ENCODE results near the gene DGKI. TPM values are rescaled to one million over a fixed set of nuclear protein-coding genes. Genes with fewer than 3 reads are reported as not detected.

The DGKI gene
- total and polyA plus RNA-seq, 2 of the 13 experiments (the other 11 are each of a cell fraction or from before 2014, with no cell fraction given), result 0.09 to 0.17 TPM

GRCh38 chr7:137337902-137338301, 508.9 kb downstream of the DGKI start:
- no TSS peak for BruUV-seq (replicated peaks)
- H4K20me1 ChIP-seq (ENCODE audit: insufficient read depth, low read length), result no peaks in the 10 kb centered on the region
- FAIRE-seq (no peak), DNase-seq (ENCODE audit: low spot score) (no peak), ATAC-seq (no peak)
- ChIA-PET CTCF (ENCODE audit: low intra/inter-chr PET ratio, low total read pairs) (no interaction called here), POLR2A (no interaction called here)
- H3K9me3 ChIP-seq (ENCODE audit: low read length), result no peaks in the 10 kb centered on the region
- no peak overlapping the region for H3K4me3 ChIP-seq (replicated peaks in 1 of 3; ENCODE audit: insufficient read depth in 1 of 3, low read depth in 2 of 3, low read length in 3 of 3)
- H3K4me1 ChIP-seq (ENCODE audit: insufficient read depth, low read length), result no peaks in the 10 kb centered on the region
- in situ Hi-C loops (cut with HindIII; ENCODE audit: extremely low pct_ligation_motif_present, low pct_unique_long_range_greater_than_20kb), result no loop called here
- no peaks in the 10 kb centered on the region for H3K79me2 ChIP-seq (ENCODE audit: insufficient read depth, low read length)
- peaks cover 1 to 4% of the 10 kb centered on the region in 2 experiments; a peak in 1 of 5 replicates for H3K27me3 ChIP-seq (ENCODE audit: control insufficient read depth in 1 of 2, insufficient read depth in 2 of 2, low read length in 2 of 2)
- WGBS (ENCODE audit: low lambda C conversion rate), result 4% methylated on average over 2 of the region's 2 CpGs
- TF ChIP-seq ZNF547 (CRISPR knock-in tag; IDR thresholded peaks at IDR 0.05) (no peak), ZNF224 (CRISPR knock-in tag; IDR thresholded peaks at IDR 0.05) (no peak), ZBTB49 (CRISPR knock-in tag; IDR thresholded peaks at IDR 0.05; ENCODE audit: borderline replicate concordance) (no peak), ZNF501 (CRISPR knock-in tag; IDR thresholded peaks at IDR 0.05) (no peak), ZNF20 (CRISPR knock-in tag; IDR thresholded peaks at IDR 0.05) (no peak), ZNF143 (CRISPR knock-in tag; IDR thresholded peaks at IDR 0.05) (no peak), PHF5A (CRISPR knock-in tag; IDR thresholded peaks at IDR 0.05; ENCODE audit: low read depth, unreplicated experiment) (no peak), CAMTA2 (CRISPR knock-in tag; IDR thresholded peaks at IDR 0.05; ENCODE audit: borderline replicate concordance) (no peak), ARNT (IDR thresholded peaks at IDR 0.05) (no peak), FOXM1 (CRISPR knock-in tag; IDR thresholded peaks at IDR 0.05) (no peak), ARNTL (CRISPR knock-in tag; IDR thresholded peaks at IDR 0.05) (no peak), TEF (CRISPR knock-in tag; IDR thresholded peaks at IDR 0.05) (no peak), ZNF17 (CRISPR knock-in tag; IDR thresholded peaks at IDR 0.05) (no peak), ZNF660 (CRISPR knock-in tag; IDR thresholded peaks at IDR 0.05; ENCODE audit: borderline replicate concordance, low read depth) (no peak), TBL1XR1 (IDR thresholded peaks at IDR 0.05; ENCODE audit: borderline replicate concordance, low read length, partially characterized antibody) (no peak), DMAP1 (CRISPR knock-in tag; IDR thresholded peaks at IDR 0.05) (no peak), MYNN (CRISPR knock-in tag; IDR thresholded peaks at IDR 0.05; ENCODE audit: low read depth) (no peak), RFXANK (CRISPR knock-in tag; IDR thresholded peaks at IDR 0.05) (no peak)
- intact Hi-C loops (cut with micrococcal nuclease; ENCODE audit: unreplicated experiment), result no loop called here
- no peak overlapping the region for H3K4me2 ChIP-seq (ENCODE audit: low read depth, low read length)
- no peak overlapping the region for H3K9ac ChIP-seq (ENCODE audit: insufficient read depth, low read depth, low read length)
- no peak overlapping the region for H2AFZ ChIP-seq (ENCODE audit: low read length)
- H3K27ac ChIP-seq (ENCODE audit: extremely low read length, insufficient read depth, low read length), result no peak overlapping the region
- no peaks in the 10 kb centered on the region for H3K36me3 ChIP-seq (replicated peaks in 1 of 2; ENCODE audit: control insufficient read depth in 1 of 2, insufficient read depth in 2 of 2, low read length in 2 of 2)
